ENCODE data around the gene S100A13. TPM values are rescaled to one million over a fixed set of nuclear protein-coding genes. Genes with fewer than 3 reads are reported as not detected.

The S100A13 gene
- polyA plus RNA-seq, 4 donors: 50.1 to 132 (median 83.1) TPM

DNA sequence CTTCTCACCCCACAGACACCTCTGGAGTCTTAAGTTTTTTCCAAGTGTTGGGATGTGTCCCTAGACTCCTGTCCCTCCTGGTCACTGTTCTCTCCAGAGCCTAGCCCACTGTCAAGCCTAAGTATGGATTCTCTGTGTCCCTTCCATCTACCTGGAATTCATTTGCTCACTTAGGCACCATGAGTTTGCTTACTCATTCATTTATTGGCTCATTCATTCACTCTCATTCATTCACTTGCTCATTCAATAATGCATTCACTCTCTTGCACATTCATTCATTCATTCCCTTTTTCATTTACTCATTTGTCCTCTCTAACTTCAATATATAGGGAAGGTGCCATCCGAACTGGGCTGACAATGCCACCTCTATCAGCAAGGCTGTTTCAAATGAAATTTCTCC lies 15.9 kb downstream of the S100A13 start:
- peaks cover 2 to 30% (median 6%) of the 10 kb centered on the region in 3 donors for H3K36me3 ChIP-seq (ENCODE audit: control insufficient read depth in 3 of 3, insufficient read depth in 2 of 3, low read depth in 1 of 3, low read length in 3 of 3)
- no peaks in the 10 kb centered on the region for H3K9me3 ChIP-seq (ENCODE audit: control insufficient read depth in 2 of 2, insufficient read depth in 1 of 2, low read depth in 1 of 2, low read length in 1 of 2)
- FAIRE-seq (no peak), DNase-seq (peak in 1 of 2 donors; percentile 33)
- H3K4me1 ChIP-seq (ENCODE audit: control insufficient read depth in 3 of 3, insufficient read depth in 2 of 3, low read depth in 1 of 3, low read length in 2 of 3): peaks cover 2 to 67% (median 3%) of the 10 kb centered on the region in 3 donors
- no peaks in the 10 kb centered on the region for H3K27me3 ChIP-seq (ENCODE audit: control insufficient read depth in 3 of 3, insufficient read depth in 3 of 3, low read length in 3 of 3)
- H3K27ac ChIP-seq (ENCODE audit: low read depth in 1 of 3, low read length in 2 of 3): peak overlapping the region; percentile 92 to 96 (median 92)
- WGBS, 3 donors: 28 to 60% (median 40%) methylated on average over 1 of the region's 1 CpG
- H3K4me3 ChIP-seq (ENCODE audit: low read depth in 1 of 3, low read length in 3 of 3): peak overlapping the region in 2 of 3 donors; percentile 48 to 80

DNA sequence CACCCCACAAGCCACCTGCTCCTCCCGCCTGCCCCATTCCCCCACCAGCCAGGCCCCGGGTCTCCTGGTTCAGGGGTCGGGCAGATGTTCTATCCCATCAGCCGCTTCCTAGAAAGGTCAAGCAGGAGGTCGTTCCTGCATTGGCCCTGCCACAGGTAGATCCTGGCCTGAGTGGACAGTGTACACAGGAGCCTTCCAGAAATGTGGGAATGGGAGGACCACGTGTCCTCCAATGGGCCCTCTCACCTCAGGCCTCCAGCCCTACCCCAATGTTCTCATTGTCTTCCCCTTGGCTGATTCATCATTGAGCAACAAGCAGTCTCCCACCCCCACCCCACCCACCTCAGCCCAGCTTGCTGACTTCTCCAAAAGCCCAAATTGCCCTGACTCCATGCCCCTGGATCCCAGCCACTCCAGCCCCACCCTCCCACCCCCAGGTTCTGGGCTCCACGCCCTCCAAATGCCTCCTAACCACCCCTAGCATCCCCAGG lies 16.4 kb downstream of the S100A13 start:
- peaks cover 2 to 63% (median 3%) of the 10 kb centered on the region in 3 donors for H3K4me1 ChIP-seq (ENCODE audit: control insufficient read depth in 3 of 3, insufficient read depth in 2 of 3, low read depth in 1 of 3, low read length in 2 of 3)
- no peak for FAIRE-seq
- DNase-seq: peak; percentile 24 to 30

GRCh38 chr1:153610334-153610733 lies 17.0 kb downstream of the S100A13 start:
- no peak for FAIRE-seq
- Histone ChIP-seq H3K4me1 (ENCODE audit: control insufficient read depth in 3 of 3, insufficient read depth in 2 of 3, low read depth in 1 of 3, low read length in 2 of 3) (peaks cover 2 to 59% (median 3%) of the 10 kb centered on the region in 3 donors), H3K9me3 (ENCODE audit: control insufficient read depth in 2 of 2, insufficient read depth in 1 of 2, low read depth in 1 of 2, low read length in 1 of 2) (no peaks in the 10 kb centered on the region), H3K27me3 (ENCODE audit: control insufficient read depth in 3 of 3, insufficient read depth in 3 of 3, low read length in 3 of 3) (no peaks in the 10 kb centered on the region), H3K27ac (ENCODE audit: low read depth in 1 of 3, low read length in 2 of 3) (peak overlapping the region; percentile 92 to 97 (median 97)), H3K36me3 (ENCODE audit: control insufficient read depth in 3 of 3, insufficient read depth in 2 of 3, low read depth in 1 of 3, low read length in 3 of 3) (peaks cover 2 to 39% (median 6%) of the 10 kb centered on the region in 3 donors), H3K4me3 (ENCODE audit: low read depth in 1 of 3, low read length in 3 of 3) (peak overlapping the region in 1 of 3 donors; percentile 48)
- WGBS, 3 donors: 42 to 64% (median 43%) methylated on average over 4 of the region's 4 CpGs
- DNase-seq: peak; percentile 47 to 60

More for the DNA sequence above, 16.4 kb downstream of the S100A13 start:
- Histone ChIP-seq H3K9me3 (ENCODE audit: control insufficient read depth in 2 of 2, insufficient read depth in 1 of 2, low read depth in 1 of 2, low read length in 1 of 2) (no peaks in the 10 kb centered on the region), H3K36me3 (ENCODE audit: control insufficient read depth in 3 of 3, insufficient read depth in 2 of 3, low read depth in 1 of 3, low read length in 3 of 3) (peaks cover 2 to 35% (median 6%) of the 10 kb centered on the region in 3 donors), H3K27ac (ENCODE audit: low read depth in 1 of 3, low read length in 2 of 3) (peak overlapping the region; percentile 92 to 97 (median 97)), H3K4me3 (ENCODE audit: low read depth in 1 of 3, low read length in 3 of 3) (peak overlapping the region in 2 of 3 donors; percentile 48 to 80), H3K27me3 (ENCODE audit: control insufficient read depth in 3 of 3, insufficient read depth in 3 of 3, low read length in 3 of 3) (no peaks in the 10 kb centered on the region)
- 39 to 63% (median 50%) methylated on average over 6 to 7 of the region's 7 CpGs for WGBS, 3 donors

- Histone ChIP-seq H3K27ac (ENCODE audit: low read depth in 1 of 3, low read length in 2 of 3) (peak overlapping the region; percentile 92 to 97 (median 97)), H3K36me3 (ENCODE audit: control insufficient read depth in 3 of 3, insufficient read depth in 2 of 3, low read depth in 1 of 3, low read length in 3 of 3) (peaks cover 2 to 34% (median 6%) of the 10 kb centered on the region in 3 donors), H3K27me3 (ENCODE audit: control insufficient read depth in 3 of 3, insufficient read depth in 3 of 3, low read length in 3 of 3) (no peaks in the 10 kb centered on the region), H3K4me3 (ENCODE audit: low read depth in 1 of 3, low read length in 3 of 3) (peak overlapping the region in 1 of 3 donors; percentile 40), H3K9me3 (ENCODE audit: control insufficient read depth in 2 of 2, insufficient read depth in 1 of 2, low read depth in 1 of 2, low read length in 1 of 2) (no peaks in the 10 kb centered on the region), H3K4me1 (ENCODE audit: control insufficient read depth in 3 of 3, insufficient read depth in 2 of 3, low read depth in 1 of 3, low read length in 2 of 3) (peaks cover 2 to 51% (median 3%) of the 10 kb centered on the region in 3 donors)
- FAIRE-seq (no peak), DNase-seq (no peak)
- WGBS, 3 donors: 38 to 54% (median 54%) methylated on average over 6 of the region's 6 CpGs
Observed at GRCh38 chr1:153609585-153609907, 17.8 kb downstream of the S100A13 start.

DNA sequence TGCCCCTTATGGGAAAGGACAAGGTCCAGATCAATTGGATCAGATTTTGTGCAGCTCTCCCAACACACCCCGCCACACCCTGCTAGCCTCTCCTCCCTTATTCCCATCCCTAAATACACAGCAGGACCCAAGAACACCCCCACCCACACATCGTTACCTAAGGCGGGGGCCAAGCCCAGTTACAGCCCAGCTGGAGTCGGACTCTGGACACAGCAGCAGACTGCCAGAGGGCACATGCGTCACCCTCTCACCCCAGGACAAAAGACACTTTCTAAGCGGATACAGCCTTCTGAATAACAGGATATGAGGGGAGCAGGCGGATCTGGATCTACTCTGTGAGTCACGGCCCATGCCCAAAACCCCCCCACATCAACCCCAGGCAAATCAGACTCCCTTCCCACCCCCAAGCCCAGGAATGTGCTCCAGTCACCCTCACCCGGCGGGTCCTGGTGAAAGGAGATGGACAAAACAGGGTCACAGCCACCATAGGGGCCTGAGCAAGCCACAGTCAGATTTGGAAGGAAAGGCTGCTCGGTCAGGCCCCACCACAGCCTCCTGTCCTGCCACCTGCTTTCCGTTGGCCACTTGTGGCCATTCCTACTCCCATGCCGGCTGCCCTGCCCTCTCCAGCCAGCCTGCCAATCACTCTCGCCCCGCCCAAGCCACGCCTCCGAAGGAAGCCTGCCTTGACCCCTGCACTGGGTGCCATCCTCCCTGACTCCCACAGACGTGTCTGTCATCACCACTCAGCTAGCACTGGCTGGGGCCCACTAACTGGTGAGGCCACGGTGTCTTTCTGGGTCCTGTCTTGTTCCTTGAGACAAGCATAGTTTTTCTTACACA lies 18.3 kb downstream of the S100A13 start:
- FAIRE-seq (no peak), DNase-seq (peak; percentile 93 to 98)
- H3K27ac ChIP-seq (ENCODE audit: low read depth in 1 of 3, low read length in 2 of 3): peak overlapping the region; percentile 92 to 97 (median 97)
- H3K4me3 ChIP-seq (ENCODE audit: low read depth in 1 of 3, low read length in 3 of 3): peak overlapping the region in 2 of 3 donors; percentile 38 to 40
- peaks cover 2 to 32% (median 6%) of the 10 kb centered on the region in 3 donors for H3K36me3 ChIP-seq (ENCODE audit: control insufficient read depth in 3 of 3, insufficient read depth in 2 of 3, low read depth in 1 of 3, low read length in 3 of 3)
- 14 to 44% (median 38%) methylated on average over 19 of the region's 19 CpGs for WGBS, 3 donors
- H3K4me1 ChIP-seq (ENCODE audit: control insufficient read depth in 3 of 3, insufficient read depth in 2 of 3, low read depth in 1 of 3, low read length in 2 of 3): peaks cover 2 to 45% (median 3%) of the 10 kb centered on the region in 3 donors
- no peaks in the 10 kb centered on the region for H3K27me3 ChIP-seq (ENCODE audit: control insufficient read depth in 3 of 3, insufficient read depth in 3 of 3, low read length in 3 of 3)
- H3K9me3 ChIP-seq (ENCODE audit: control insufficient read depth in 2 of 2, insufficient read depth in 1 of 2, low read depth in 1 of 2, low read length in 1 of 2): no peaks in the 10 kb centered on the region

DNA sequence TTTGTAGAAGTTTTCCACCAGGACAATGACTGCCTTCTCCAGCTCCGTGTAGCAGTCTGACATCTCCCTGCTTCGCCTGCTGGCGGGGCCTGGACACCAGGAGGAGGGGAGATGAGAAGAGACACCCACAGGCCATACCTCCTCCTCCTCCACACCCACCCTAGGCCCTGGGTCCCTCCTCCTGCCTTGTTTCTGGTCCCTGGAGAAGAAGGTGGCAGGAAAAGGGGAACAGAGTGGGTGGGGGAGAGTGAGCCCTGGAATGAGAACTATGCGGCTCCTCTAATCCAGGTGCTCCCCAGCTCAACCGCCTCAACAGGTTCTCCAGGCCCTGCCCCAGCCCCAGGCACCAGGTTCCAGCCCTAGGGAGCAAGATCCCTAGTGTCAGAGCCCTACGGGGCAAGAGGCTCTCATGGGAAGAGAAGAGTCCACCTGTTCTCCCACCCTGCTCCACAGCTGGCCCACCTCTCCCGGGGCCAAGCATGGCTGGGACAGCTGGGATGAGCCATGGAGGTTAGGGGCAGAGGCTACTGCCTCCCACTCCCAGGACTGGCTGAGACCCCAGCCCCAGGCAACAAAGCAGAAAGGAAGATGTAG lies 19.1 kb downstream of the S100A13 start:
- H3K4me3 ChIP-seq (ENCODE audit: low read depth in 1 of 3, low read length in 3 of 3): peak overlapping the region in 2 of 3 donors; percentile 30 to 40
- 67 to 71% (median 70%) methylated on average over 7 of the region's 7 CpGs for WGBS, 3 donors
- no peak for FAIRE-seq

GRCh38 chr1:153607381-153607780 lies 19.9 kb downstream of the S100A13 start:
- Histone ChIP-seq H3K36me3 (ENCODE audit: control insufficient read depth in 3 of 3, insufficient read depth in 2 of 3, low read depth in 1 of 3, low read length in 3 of 3) (peaks cover 2 to 35% (median 6%) of the 10 kb centered on the region in 3 donors), H3K27ac (ENCODE audit: low read depth in 1 of 3, low read length in 2 of 3) (peak overlapping the region in 1 of 3 donors; percentile 92), H3K4me3 (ENCODE audit: low read depth in 1 of 3, low read length in 3 of 3) (no peak overlapping the region), H3K9me3 (ENCODE audit: control insufficient read depth in 2 of 2, insufficient read depth in 1 of 2, low read depth in 1 of 2, low read length in 1 of 2) (no peaks in the 10 kb centered on the region), H3K4me1 (ENCODE audit: control insufficient read depth in 3 of 3, insufficient read depth in 2 of 3, low read depth in 1 of 3, low read length in 2 of 3) (peaks cover 0 to 36% (median 2%) of the 10 kb centered on the region in 3 donors), H3K27me3 (ENCODE audit: control insufficient read depth in 3 of 3, insufficient read depth in 3 of 3, low read length in 3 of 3) (no peaks in the 10 kb centered on the region)
- no peak for FAIRE-seq
- WGBS, 3 donors: 92 to 97% (median 96%) methylated on average over 8 of the region's 8 CpGs
- no peak for DNase-seq

More for the DNA sequence above, 19.1 kb downstream of the S100A13 start:
- Histone ChIP-seq H3K9me3 (ENCODE audit: control insufficient read depth in 2 of 2, insufficient read depth in 1 of 2, low read depth in 1 of 2, low read length in 1 of 2) (no peaks in the 10 kb centered on the region), H3K36me3 (ENCODE audit: control insufficient read depth in 3 of 3, insufficient read depth in 2 of 3, low read depth in 1 of 3, low read length in 3 of 3) (peaks cover 2 to 35% (median 6%) of the 10 kb centered on the region in 3 donors), H3K27ac (ENCODE audit: low read depth in 1 of 3, low read length in 2 of 3) (peak overlapping the region; percentile 92 to 97 (median 97)), H3K27me3 (ENCODE audit: control insufficient read depth in 3 of 3, insufficient read depth in 3 of 3, low read length in 3 of 3) (no peaks in the 10 kb centered on the region), H3K4me1 (ENCODE audit: control insufficient read depth in 3 of 3, insufficient read depth in 2 of 3, low read depth in 1 of 3, low read length in 2 of 3) (peaks cover 0 to 38% (median 2%) of the 10 kb centered on the region in 3 donors)
- peak; percentile 37 to 38 for DNase-seq

DNA sequence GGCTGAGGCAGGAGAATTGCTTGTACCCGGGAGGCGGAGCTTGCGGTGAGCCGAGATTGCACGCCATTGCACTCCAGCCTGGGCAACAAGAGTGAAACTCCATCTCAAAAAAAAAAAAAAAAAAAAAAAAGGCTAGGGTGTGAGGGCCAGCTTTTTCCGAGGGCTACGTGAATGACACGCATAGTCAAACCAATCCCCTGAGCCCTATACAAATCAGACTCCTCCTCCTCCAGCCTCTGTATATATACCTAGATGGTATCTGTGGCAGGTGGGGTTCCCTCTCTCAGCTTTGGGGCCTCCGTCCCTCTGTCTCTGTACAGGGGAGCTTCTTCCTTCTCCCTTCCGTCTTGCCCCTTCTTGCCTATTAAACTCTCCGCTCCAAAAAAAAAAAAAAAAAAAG lies 21.1 kb downstream of the S100A13 start:
- peaks cover 0 to 31% (median 2%) of the 10 kb centered on the region in 3 donors for H3K4me1 ChIP-seq (ENCODE audit: control insufficient read depth in 3 of 3, insufficient read depth in 2 of 3, low read depth in 1 of 3, low read length in 2 of 3)
- FAIRE-seq (no peak), DNase-seq (no peak)
- H3K36me3 ChIP-seq (ENCODE audit: control insufficient read depth in 3 of 3, insufficient read depth in 2 of 3, low read depth in 1 of 3, low read length in 3 of 3): peaks cover 2 to 35% (median 6%) of the 10 kb centered on the region in 3 donors
- no peaks in the 10 kb centered on the region for H3K9me3 ChIP-seq (ENCODE audit: control insufficient read depth in 2 of 2, insufficient read depth in 1 of 2, low read depth in 1 of 2, low read length in 1 of 2)
- H3K27ac ChIP-seq (ENCODE audit: low read depth in 1 of 3, low read length in 2 of 3): no peak overlapping the region
- H3K4me3 ChIP-seq (ENCODE audit: low read depth in 1 of 3, low read length in 3 of 3): no peak overlapping the region
- H3K27me3 ChIP-seq (ENCODE audit: control insufficient read depth in 3 of 3, insufficient read depth in 3 of 3, low read length in 3 of 3): no peaks in the 10 kb centered on the region
- 86 to 98% (median 94%) methylated on average over 11 of the region's 11 CpGs for WGBS, 3 donors
